HG03108 (cell line): ENCODE data around the gene KLF1.
A peak's percentile ranks its signal among the peaks of the same experiment; 100 is the strongest.
"Not testable (repeated sequence)": the region's sequence is repeated elsewhere in the genome, so short reads cannot be mapped to it uniquely, and the experiment has no call there.

ENCODE experiments used
- ATAC-seq: cut with Tn5 transposase; IDR thresholded peaks from one replicate; pipeline ENCODE4 v1.9.1; 2021; ENCODE audit warnings: moderate library complexity; ENCODE audit not compliant: unreplicated experiment

The KLF1 gene

DNA sequence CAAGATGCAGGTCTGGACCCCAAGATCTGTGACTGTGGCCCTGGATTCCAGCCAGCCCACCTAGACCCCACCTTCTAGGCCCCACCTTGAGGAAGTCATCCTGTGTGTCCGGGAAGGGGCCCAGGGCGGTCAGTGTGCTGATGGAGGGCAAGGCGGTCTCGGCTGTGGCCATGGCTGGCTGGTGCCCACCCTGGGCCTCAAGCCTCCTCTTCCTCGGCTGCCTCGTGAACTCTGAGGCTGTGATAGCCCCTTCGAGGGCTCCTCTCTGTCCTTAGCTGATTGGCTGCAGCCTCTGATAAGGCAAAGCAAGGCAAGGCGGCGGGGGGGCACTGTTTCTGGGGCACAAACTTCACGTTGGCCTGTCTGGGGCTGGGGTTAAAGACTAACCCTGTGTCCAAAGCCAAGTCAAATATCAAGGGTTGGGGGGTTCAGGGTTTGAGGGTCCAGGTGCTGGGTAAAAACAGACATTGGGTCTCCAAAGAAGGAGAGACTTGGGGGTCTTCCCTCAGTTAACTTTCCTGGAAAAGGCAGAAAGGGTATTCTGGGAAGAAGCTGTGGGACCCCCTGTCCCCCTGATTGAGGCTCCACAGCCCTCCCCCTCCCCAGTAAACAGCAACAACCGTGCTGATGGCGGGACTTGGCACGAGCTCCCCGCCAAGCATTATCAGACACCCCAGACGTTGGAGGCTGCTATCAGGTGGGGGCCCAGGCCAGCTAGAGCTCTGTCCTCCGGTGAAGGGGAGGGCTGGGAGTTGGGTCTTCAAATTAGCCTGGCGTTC lies at the start of gene KLF1:
KLF1 (minus strand) TSS at position 233 of the 779 bp plus-strand sequence; CDS start at position 172, 61 bp downstream.
- ATAC-seq = no peak

GRCh38 chr19:12936582-12936981 lies 49.6 kb upstream of the KLF1 start:
- no peak for ATAC-seq

- no peak for ATAC-seq
Observed at GRCh38 chr19:12935071-12935470, 48.1 kb upstream of the KLF1 start.

GRCh38 chr19:12933287-12934072 lies 46.5 kb upstream of the KLF1 start, which contains the start of gene FARSA:
Gene FARSA (minus strand): TSS chr19:12933711. CDS start chr19:12933696, 15 bp downstream.
- peak; percentile 41 for ATAC-seq

DNA sequence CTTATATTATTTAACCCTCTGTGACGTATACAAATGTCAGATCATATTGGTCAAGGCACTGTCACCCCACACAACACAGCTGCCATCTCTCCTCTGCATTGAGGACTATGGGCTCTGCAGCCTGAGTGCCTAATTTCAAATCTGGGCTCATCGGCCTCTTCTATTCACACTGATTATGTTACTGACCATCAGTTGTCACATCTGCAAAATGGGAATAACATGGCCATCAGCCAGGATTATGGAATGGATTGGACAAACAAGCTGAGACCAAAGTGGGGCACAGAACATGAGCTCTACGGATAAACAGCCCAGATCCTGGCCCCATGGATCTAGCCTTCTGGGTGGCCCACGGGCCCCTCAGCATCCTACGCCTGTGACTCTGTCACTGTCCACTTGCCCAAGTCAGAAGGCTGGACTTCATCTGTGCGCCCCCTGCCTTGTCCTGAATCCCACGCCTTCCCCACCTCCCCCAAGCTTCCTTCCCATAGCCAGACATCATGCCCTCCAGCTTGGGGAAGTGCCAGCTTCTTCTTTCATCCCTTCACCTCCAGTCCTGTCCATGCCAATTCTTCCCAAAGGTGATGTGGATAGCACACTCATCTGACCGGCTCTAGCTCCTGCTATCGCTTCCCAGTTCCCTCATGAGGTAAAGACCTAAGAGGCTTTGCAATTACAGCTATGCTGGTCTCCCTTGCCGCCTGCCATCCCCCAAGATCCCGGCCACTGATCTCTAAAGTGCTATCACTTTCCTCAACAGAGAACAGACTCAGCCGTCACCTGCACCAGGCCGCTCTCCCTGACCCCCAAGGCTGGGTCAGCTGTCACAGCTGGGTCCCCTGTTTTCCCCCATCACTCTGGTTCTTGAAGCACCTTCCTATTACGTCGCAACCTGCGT lies 45.6 kb upstream of the KLF1 start:
- ATAC-seq = no peak

- no peak for ATAC-seq
Observed at GRCh38 chr19:12930002-12930645, 43.1 kb upstream of the KLF1 start.

- no peak for ATAC-seq
Observed at GRCh38 chr19:12924621-12925310, 37.8 kb upstream of the KLF1 start.

GRCh38 chr19:12922959-12923358 lies 36.0 kb upstream of the KLF1 start:
- no peak for ATAC-seq

GRCh38 chr19:12921047-12921446 lies 34.0 kb upstream of the KLF1 start:
- no peak for ATAC-seq

GRCh38 chr19:12918253-12918652 lies 31.3 kb upstream of the KLF1 start:
- no peak for ATAC-seq

GRCh38 chr19:12915860-12916259 lies 28.9 kb upstream of the KLF1 start:
- not testable (repeated sequence) for ATAC-seq

GRCh38 chr19:12913851-12914690 lies 27.1 kb upstream of the KLF1 start:
- ATAC-seq = no peak

DNA sequence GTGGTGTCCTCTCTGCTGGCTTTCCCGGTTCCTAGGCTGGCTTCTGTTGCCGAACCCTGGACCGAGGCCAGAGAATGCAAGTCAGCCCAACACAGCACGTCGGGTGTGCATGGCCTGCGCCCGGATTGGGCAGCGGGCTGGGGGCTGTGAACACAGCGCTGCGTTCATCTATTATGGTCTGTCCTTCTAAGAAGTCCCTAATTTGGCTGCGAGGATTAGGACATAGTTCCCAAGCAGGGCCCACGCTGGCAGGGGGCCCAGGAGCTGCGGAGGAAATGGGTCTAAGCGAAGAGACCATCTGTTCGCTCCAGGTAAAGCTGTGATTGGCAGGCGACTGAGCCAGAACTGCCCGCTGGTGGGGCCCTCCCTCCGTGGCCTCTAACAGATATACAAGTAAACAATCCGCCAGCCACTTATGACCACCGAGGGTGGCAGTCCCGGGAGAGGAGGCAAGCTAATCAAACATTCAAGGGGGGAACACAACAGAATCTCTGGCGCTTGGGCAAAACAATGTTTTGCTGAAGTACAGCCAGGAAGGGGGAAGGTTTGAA lies 26.1 kb upstream of the KLF1 start:
- no peak for ATAC-seq

DNA sequence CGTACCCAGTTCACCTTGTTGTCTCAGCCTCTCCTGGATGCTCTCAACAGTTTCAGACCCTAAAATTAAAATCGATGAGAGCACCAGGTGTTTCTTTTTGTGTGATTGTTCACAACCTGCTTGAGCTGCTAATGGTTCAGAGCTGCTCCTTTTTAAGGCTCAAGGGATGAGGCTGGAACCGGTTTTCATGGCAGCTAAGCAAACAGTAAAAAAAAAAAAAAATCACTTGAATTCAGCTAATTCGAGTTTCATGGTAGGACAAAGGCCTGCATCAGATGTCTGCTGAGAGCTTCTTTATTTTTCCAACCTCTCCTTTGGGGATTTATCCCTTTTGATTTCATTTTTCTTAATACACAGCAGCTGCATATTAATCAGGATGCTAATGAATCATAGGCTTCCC lies 25.6 kb upstream of the KLF1 start:
- ATAC-seq = no peak

DNA sequence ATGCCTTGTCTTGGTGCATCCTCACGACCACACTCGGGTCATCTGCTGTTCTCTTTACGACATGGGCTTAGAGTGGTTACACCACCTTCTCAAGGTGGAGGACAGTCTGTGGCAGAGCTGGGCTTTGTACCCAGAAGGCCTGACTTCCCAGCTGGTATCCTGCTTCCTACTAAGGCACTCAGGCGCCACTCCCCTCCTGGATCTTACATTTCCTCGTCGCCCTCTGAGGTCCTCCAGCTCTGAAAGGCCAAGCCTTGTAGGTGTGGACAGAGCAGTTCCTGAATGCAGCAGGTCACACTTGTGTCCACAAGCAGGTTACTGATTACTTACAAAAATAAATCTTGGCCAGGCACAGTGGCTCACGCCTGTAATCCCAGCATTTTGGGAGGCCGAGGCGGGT lies 20.2 kb upstream of the KLF1 start:
- no peak for ATAC-seq

- ATAC-seq = peak; percentile 79
Observed at GRCh38 chr19:12899891-12900518, 13.0 kb upstream of the KLF1 start.

GRCh38 chr19:12896460-12896859 lies 9.5 kb upstream of the KLF1 start:
- no peak for ATAC-seq

DNA sequence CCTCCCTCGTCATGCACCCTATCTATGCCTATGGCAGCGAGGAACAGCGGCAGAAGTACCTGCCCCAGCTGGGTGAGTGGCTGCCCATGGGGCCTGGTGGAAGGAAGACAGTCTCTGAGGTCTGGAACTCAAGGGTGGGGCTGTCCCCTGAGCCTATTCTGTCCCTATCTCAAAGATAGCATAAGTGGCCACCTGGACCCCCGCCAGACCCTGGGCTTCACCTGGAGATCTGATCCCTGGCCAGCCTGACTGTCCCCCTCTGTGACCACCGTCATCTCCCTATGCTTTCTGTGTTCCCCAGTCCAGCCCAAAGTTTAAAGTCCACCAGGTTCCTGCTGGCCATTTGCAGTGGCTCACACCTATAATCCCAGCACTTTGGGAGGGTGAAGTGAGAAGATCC lies 6.6 kb upstream of the KLF1 start:
- no peak for ATAC-seq
